ENCODE data around the gene UGT1A5.

UGT1A5 gene

GRCh38 chr2:233811732-233812131 lies 99.0 kb downstream of the UGT1A5 start:
- DNase-seq, result no peak

- no peak for DNase-seq
These were observed 100.7 kb downstream of the UGT1A5 start for GRCh38 chr2:233813236-233814055.

GRCh38 chr2:233814056-233814835 lies 101.5 kb downstream of the UGT1A5 start:
- DNase-seq, result no peak

GRCh38 chr2:233815861-233816260 lies 103.2 kb downstream of the UGT1A5 start:
- DNase-seq, result no peak

GRCh38 chr2:233816334-233816733 lies 103.6 kb downstream of the UGT1A5 start:
- no peak for DNase-seq

- no peak for DNase-seq
These were observed 104.1 kb downstream of the UGT1A5 start for GRCh38 chr2:233816771-233817170.

- no peak for DNase-seq
These were observed 104.7 kb downstream of the UGT1A5 start for GRCh38 chr2:233817361-233817911.

GRCh38 chr2:233817995-233818638 lies 105.4 kb downstream of the UGT1A5 start:
- no peak for DNase-seq

- DNase-seq, result no peak
These were observed 106.2 kb downstream of the UGT1A5 start for GRCh38 chr2:233818639-233819621.

- no peak for DNase-seq
These were observed 107.4 kb downstream of the UGT1A5 start for GRCh38 chr2:233819884-233820773.

GRCh38 chr2:233820774-233821105 lies 108.0 kb downstream of the UGT1A5 start:
- DNase-seq, result no peak

- DNase-seq, result no peak
These were observed 108.5 kb downstream of the UGT1A5 start for GRCh38 chr2:233821196-233821595.

- no peak for DNase-seq
These were observed 109.0 kb downstream of the UGT1A5 start for GRCh38 chr2:233821709-233822100.

- DNase-seq, result no peak
These were observed 109.5 kb downstream of the UGT1A5 start for GRCh38 chr2:233822101-233822771.
